Esophagus muscularis mucosa (tissue), 3 donors: ENCODE measurements around the gene PCDHGC5.

Experiments used
- CTCF ChIP-seq, 3 experiments: fragments of 200-600 bp in 2 of 3; fragments of 450-650 bp in 1 of 3; sonication (generic) in 2 of 3; IDR thresholded peaks; one replicate each; pipeline ENCODE4 v1.5.1; 2017 to 2019; ENCODE audit warnings: antibody characterized with exemption in 3 of 3, mild to moderate bottlenecking in 2 of 3, moderate library complexity in 1 of 3
- POLR2A ChIP-seq: fragments of 450-650 bp; IDR thresholded peaks from one replicate; pipeline ENCODE4 v1.6.1; 2017; ENCODE audit warnings: antibody characterized with exemption, moderate library complexity, mild to moderate bottlenecking, low read depth

DNA sequence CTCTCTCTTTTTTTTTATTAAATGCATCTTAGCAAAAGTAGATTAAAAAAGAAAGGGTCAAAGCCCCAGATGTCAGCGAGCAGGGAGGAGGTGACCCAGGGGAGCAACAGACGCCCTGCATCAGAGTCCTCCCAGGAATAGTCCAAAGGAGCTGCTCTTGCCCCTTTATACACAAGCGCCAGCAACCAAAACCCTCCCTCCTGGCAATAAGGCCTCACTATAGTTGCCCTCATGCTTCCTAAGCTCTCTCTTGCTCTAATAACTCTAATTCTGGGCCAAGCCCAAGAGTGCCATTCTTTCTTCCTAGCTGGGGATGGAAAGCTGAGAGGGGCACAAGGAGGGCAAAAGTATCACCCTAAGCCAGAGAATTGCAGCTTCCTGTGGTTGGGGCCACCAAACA lies 26.3 kb downstream of the PCDHGC5 start:
- TF ChIP-seq CTCF (IDR thresholded peaks at IDR 0.05) (no peak), POLR2A (no peak)
